Suprapubic skin (tissue), 4 donors: ENCODE data around the gene MAST4. TPM values are rescaled to one million over a fixed set of nuclear protein-coding genes. Genes with fewer than 3 reads are reported as not detected.

ENCODE experiments used
- DNase-seq, 2 donors: peaks; one replicate each; pipeline ENCODE4 v3.0.0-alpha.2; 2019; ENCODE audit warnings: low spot score in 2 of 2
- H3K27ac ChIP-seq: fragments of 200-600 bp; sonication (generic); one replicate; pipeline ENCODE4 v1.5.1; 2019
- H3K27me3 ChIP-seq: fragments of 200-600 bp; sonication (generic); one replicate; pipeline ENCODE4 v1.5.1; 2019
- H3K36me3 ChIP-seq: fragments of 200-600 bp; sonication (generic); one replicate; pipeline ENCODE4 v1.5.1; 2019
- H3K4me1 ChIP-seq: fragments of 200-600 bp; sonication (generic); one replicate; pipeline ENCODE4 v1.5.1; 2019
- H3K4me3 ChIP-seq: fragments of 200-600 bp; sonication (generic); one replicate; pipeline ENCODE4 v1.5.1; 2019; ENCODE audit warnings: mild to moderate bottlenecking
- H3K9me3 ChIP-seq: fragments of 200-600 bp; sonication (generic); one replicate; pipeline ENCODE4 v1.5.1; 2019
- CTCF ChIP-seq, 2 donors: fragments of 200-600 bp in 1 of 2; fragments of 450-650 bp in 1 of 2; sonication (generic) in 1 of 2; IDR thresholded peaks; one replicate each; pipeline ENCODE4 v1.5.1; 2016 to 2019; ENCODE audit warnings: antibody characterized with exemption in 2 of 2, mild to moderate bottlenecking in 1 of 2, moderate library complexity in 1 of 2
- EP300 ChIP-seq: sonication (generic); formaldehyde crosslinking; IDR thresholded peaks from one replicate; pipeline ENCODE4 v1.6.1; 2017; ENCODE audit warnings: antibody characterized with exemption
- POLR2A ChIP-seq, 2 donors: fragments of 450-650 bp; IDR thresholded peaks; one replicate each; pipeline ENCODE4 v1.6.1; 2017; ENCODE audit warnings: antibody characterized with exemption in 2 of 2, mild to moderate bottlenecking in 2 of 2, moderate library complexity in 2 of 2
- POLR2AphosphoS5 ChIP-seq, 3 donors: sonication (generic); formaldehyde crosslinking; IDR thresholded peaks; one replicate each; pipeline ENCODE4 v1.6.1; 2017; ENCODE audit warnings: antibody characterized with exemption in 3 of 3
- WGBS: methylation state at CpG from one replicate; pipeline ENCODE4 v1.1.5; 2018; 5-methylcytosine and 5-hydroxymethylcytosine counted together
- total RNA-seq, 4 donors: library from RNA; depleted of rRNA; stranded (reverse); fragments of >200 nt; gene quantifications; one replicate each; pipeline ENCODE4 v1.1.0, GENCODE V29; 2016

The MAST4 gene
- total RNA-seq, 4 donors from 2014 or later: 79.2 to 144 (median 98.1) TPM

- no peaks in the 10 kb centered on the region for H3K36me3 ChIP-seq
- H3K4me3 ChIP-seq: peak overlapping the region; percentile 7
- no peaks in the 10 kb centered on the region for H3K27me3 ChIP-seq
- no peaks in the 10 kb centered on the region for H3K9me3 ChIP-seq
- peaks cover 66% of the 10 kb centered on the region for H3K4me1 ChIP-seq
- WGBS: 46% methylated on average over 8 of the region's 8 CpGs
- no peak for DNase-seq
- TF ChIP-seq CTCF (IDR thresholded peaks at IDR 0.05): no peak
- TF ChIP-seq POLR2A (IDR thresholded peaks at IDR 0.05): no peak
- TF ChIP-seq POLR2AphosphoS5 (IDR thresholded peaks at IDR 0.05): no peak
- no peak for TF ChIP-seq EP300
- H3K27ac ChIP-seq: peak overlapping the region; percentile 83
These were observed 414.7 kb downstream of the MAST4 start for GRCh38 chr5:67010684-67011409.

DNA sequence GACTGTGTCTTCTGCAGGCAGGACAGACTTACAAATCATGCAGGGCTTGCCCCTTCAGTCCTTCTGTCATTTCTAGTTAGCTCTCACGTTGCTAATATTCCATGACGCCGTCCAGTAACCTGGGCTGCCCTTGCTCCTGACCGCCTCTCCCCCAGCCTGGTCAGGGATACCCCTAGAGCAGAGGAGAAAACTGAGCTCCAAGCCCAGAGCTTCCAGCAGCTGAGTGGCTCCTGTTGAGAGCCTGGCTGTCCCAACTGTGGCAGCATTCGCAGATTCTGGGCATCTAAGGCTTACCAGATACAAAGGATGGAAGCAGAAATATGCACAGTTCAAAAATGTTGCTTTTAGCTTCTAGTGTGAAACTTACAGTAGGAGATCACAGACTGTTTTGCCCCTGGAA, 415.2 kb downstream of the MAST4 start:
- H3K4me3 ChIP-seq: peak overlapping the region; percentile 7
- H3K9me3 ChIP-seq: no peaks in the 10 kb centered on the region

DNA sequence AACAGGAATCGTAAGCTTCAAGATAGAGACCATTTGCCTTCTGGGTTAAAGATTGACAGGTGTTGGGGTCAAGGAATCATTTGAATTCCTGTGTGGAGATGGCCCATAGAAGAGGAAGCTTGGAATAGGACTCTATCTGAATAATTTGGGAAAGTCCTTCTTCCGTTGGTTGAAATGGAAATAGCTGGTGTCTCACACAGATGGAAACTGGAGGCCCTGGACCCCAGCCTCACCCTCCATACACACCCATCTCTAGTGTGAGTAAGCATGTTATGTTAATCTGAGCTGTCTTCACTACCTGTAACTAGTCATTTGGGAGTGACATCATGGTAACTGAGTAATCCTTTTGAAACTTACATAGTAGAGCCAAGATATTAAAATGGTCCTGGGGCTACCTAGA, 416.0 kb downstream of the MAST4 start:
- no peaks in the 10 kb centered on the region for H3K27me3 ChIP-seq
- TF ChIP-seq CTCF (IDR thresholded peaks at IDR 0.05): no peak
- no peak for TF ChIP-seq POLR2A (IDR thresholded peaks at IDR 0.05)
- TF ChIP-seq EP300: no peak
- no peak for TF ChIP-seq POLR2AphosphoS5 (IDR thresholded peaks at IDR 0.05)
- DNase-seq: no peak
- H3K4me1 ChIP-seq: peaks cover 59% of the 10 kb centered on the region
- H3K27ac ChIP-seq: peak overlapping the region; percentile 83
- no peaks in the 10 kb centered on the region for H3K9me3 ChIP-seq
- no peak overlapping the region for H3K4me3 ChIP-seq
- WGBS: 65% methylated on average over 2 of the region's 2 CpGs
- H3K36me3 ChIP-seq: no peaks in the 10 kb centered on the region

More for the DNA sequence above, 415.2 kb downstream of the MAST4 start:
- peaks cover 65% of the 10 kb centered on the region for H3K4me1 ChIP-seq
- no peak for DNase-seq
- no peaks in the 10 kb centered on the region for H3K27me3 ChIP-seq
- WGBS: 63% methylated on average over 5 of the region's 5 CpGs
- H3K36me3 ChIP-seq: no peaks in the 10 kb centered on the region
- TF ChIP-seq CTCF (IDR thresholded peaks at IDR 0.05) (no peak), POLR2A (IDR thresholded peaks at IDR 0.05) (no peak), EP300 (no peak), POLR2AphosphoS5 (IDR thresholded peaks at IDR 0.05) (no peak)
- H3K27ac ChIP-seq: peak overlapping the region; percentile 83

DNA sequence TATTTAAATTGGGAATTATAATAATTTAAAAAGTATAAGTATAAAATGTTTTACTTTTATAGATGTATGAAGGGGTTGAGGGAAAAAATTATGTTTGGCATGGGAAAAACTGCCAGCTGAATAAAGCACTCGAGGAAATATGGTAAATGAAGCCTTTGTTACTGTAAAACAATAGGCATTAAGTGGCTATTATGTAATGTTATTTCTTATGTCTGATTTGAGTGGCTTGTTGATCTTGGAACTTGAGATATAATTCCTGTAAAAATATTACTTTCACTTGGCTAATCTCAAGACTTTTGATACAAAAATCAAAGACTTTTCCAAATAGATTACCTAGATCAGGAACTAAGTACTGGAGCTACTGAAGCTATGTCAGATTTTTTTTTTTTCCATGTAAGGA, 417.5 kb downstream of the MAST4 start:
- peaks cover 57% of the 10 kb centered on the region for H3K4me1 ChIP-seq
- H3K27ac ChIP-seq: peak overlapping the region; percentile 77
- no peak overlapping the region for H3K4me3 ChIP-seq

More for the DNA sequence above, 417.5 kb downstream of the MAST4 start:
- TF ChIP-seq EP300 (no peak), POLR2AphosphoS5 (IDR thresholded peaks at IDR 0.05) (no peak), CTCF (IDR thresholded peaks at IDR 0.05) (no peak), POLR2A (IDR thresholded peaks at IDR 0.05) (no peak)
- DNase-seq: no peak
- H3K9me3 ChIP-seq: no peaks in the 10 kb centered on the region
- H3K36me3 ChIP-seq: no peaks in the 10 kb centered on the region
- 63% methylated on average over 1 of the region's 1 CpG for WGBS
- H3K27me3 ChIP-seq: no peaks in the 10 kb centered on the region
